ENCODE data around the gene PTPRN. TPM values are rescaled to one million over a fixed set of nuclear protein-coding genes. Genes with fewer than 3 reads are reported as not detected.
A peak's percentile ranks its signal among the peaks of the same experiment; 100 is the strongest.

PTPRN gene
- total and polyA plus RNA-seq, 2 of the 8 experiments (the other 6 are each of a cell fraction or from before 2014, with no cell fraction given): 5.4 to 8.2 TPM

GRCh38 chr2:219285373-219285735 is 23.8 kb downstream of the PTPRN start:
- WGBS, 2 experiments (ENCODE audit: extremely low coverage in 1 of 2, insufficient coverage in 1 of 2, insufficient read length in 1 of 2, insufficient replicate concordance in 2 of 2, low coverage in 1 of 2, low lambda C conversion rate in 2 of 2, missing lambda C conversion rate in 1 of 2): 90% methylated on average over 12 of the region's 12 CpGs; no CpG with 5 or more reads in 1 of the 2 experiments
- Histone ChIP-seq H3K4me3 (ENCODE audit: extremely low read depth in 1 of 4, insufficient read depth in 2 of 4, low read depth in 3 of 4, low read length in 4 of 4) (no peak overlapping the region; a peak in 2 of 8 replicates), H4K20me1 (replicated peaks in 1 of 2; ENCODE audit: control insufficient read depth in 1 of 2, insufficient read depth in 2 of 2, low read length in 2 of 2) (peaks cover 0 to 2% of the 10 kb centered on the region in 2 experiments), H2BK5ac (ENCODE audit: low read depth, low read length) (peak overlapping the region; percentile 66; the same call in 1 of the 2 replicates), H3K4me2 (ENCODE audit: insufficient read depth in 1 of 2, low read depth in 2 of 2, low read length in 2 of 2) (0 out of 4 replicates have a peak overlapping the region, but pooled peaks of 1 of the 2 experiments have one; percentile 19), H3K56ac (replicated peaks; ENCODE audit: insufficient read length, low read depth, low read length) (no peak overlapping the region), H3K9ac (replicated peaks in 1 of 4; ENCODE audit: extremely low read depth in 1 of 4, low read depth in 3 of 4, low read length in 3 of 4) (no peak overlapping the region), H3K79me2 (ENCODE audit: control insufficient read depth in 1 of 2, insufficient read depth in 2 of 2, low read length in 2 of 2) (no peaks in the 10 kb centered on the region), H3K79me1 (ENCODE audit: low read depth, low read length) (no peaks in the 10 kb centered on the region; the same call in 1 of the 2 replicates), H3K4ac (replicated peaks; ENCODE audit: insufficient read length, low read depth, low read length) (no peak overlapping the region), H3K23me2 (ENCODE audit: low read depth, low read length) (no peaks in the 10 kb centered on the region), H3K27me3 (replicated peaks in 1 of 4; ENCODE audit: control insufficient read depth in 3 of 4, extremely low read depth in 1 of 4, insufficient read depth in 3 of 4, low read length in 3 of 4) (no peaks in the 10 kb centered on the region), H3K36me3 (ENCODE audit: control insufficient read depth in 2 of 4, insufficient read depth in 4 of 4, low read length in 3 of 4) (peaks cover 0 to 4% (median under 1%) of the 10 kb centered on the region in 4 experiments; a peak in 3 of 8 replicates), H3K9me3 (ENCODE audit: insufficient read depth in 2 of 2, low read depth in 1 of 2, low read length in 1 of 2) (no peaks in the 10 kb centered on the region), H3K4me1 (replicated peaks in 1 of 4; ENCODE audit: control insufficient read depth in 3 of 4, insufficient read depth in 4 of 4, low read length in 3 of 4) (peaks cover 0 to 10% (median 6%) of the 10 kb centered on the region in 4 experiments; a peak in 6 of 7 replicates), H3K23ac (ENCODE audit: insufficient read length) (no peak overlapping the region), H2AK5ac (ENCODE audit: low read depth, low read length) (no peak overlapping the region), H2AFZ (ENCODE audit: low read length) (no peak overlapping the region), H3K14ac (ENCODE audit: insufficient read length) (no peak overlapping the region), H4K91ac (replicated peaks; ENCODE audit: insufficient read length, low read length) (no peak overlapping the region), H4K5ac (ENCODE audit: insufficient read length, low read depth, low read length) (no peak overlapping the region), H2BK120ac (replicated peaks; ENCODE audit: low read depth, low read length) (no peak overlapping the region), H2BK20ac (ENCODE audit: low read length) (no peak overlapping the region), H2BK15ac (ENCODE audit: low read length) (no peak overlapping the region), H3K27ac (ENCODE audit: low read depth, low read length) (no peak overlapping the region), H2BK12ac (ENCODE audit: low read depth, low read length) (0 out of 2 replicates have a peak overlapping the region, but pooled peaks have one; percentile 39), H4K8ac (ENCODE audit: extremely low read depth, insufficient read depth, low read length) (no peak overlapping the region), H3K18ac (ENCODE audit: extremely low read depth, low read length) (no peak overlapping the region; the same call in 1 of the 2 replicates)
- TF ChIP-seq CBX5 (IDR thresholded peaks at IDR 0.05; ENCODE audit: low read depth, low read length) (no peak), ATF3 (IDR thresholded peaks at IDR 0.05; ENCODE audit: insufficient read depth, low read depth, low read length) (no peak), CHD1 (IDR thresholded peaks at IDR 0.05; ENCODE audit: low read depth, low read length) (no peak)
- no peak for DNase-seq (ENCODE audit: low read depth in 1 of 2, low spot score in 2 of 2)
- FAIRE-seq: no peak
- CTCF ChIA-PET (ENCODE audit: partially characterized antibody): interaction anchor here (0.5 to 12.1 kb wide), 9 partner anchors 7 to 119 kb away, joined by 3 to 220 read pairs (median 5); partner anchors contain the start of genes CNPPD1, GLB1L and STK16
- POLR2A ChIA-PET (ENCODE audit: partially characterized antibody): interaction anchor here (1.0 to 1.9 kb wide), 4 partner anchors 10 to 66 kb away, joined by 3 to 13 read pairs (median 3); partner anchors contain the start of genes ABCB6, GLB1L, PTPRN and STK16
